HCT116 (cell line): ENCODE results near the gene PSMD2. TPM values are rescaled to one million over a fixed set of nuclear protein-coding genes. Genes with fewer than 3 reads are reported as not detected.

Experiments
- ATAC-seq: fragments of 200-7000 bp; cut with Tn5 transposase; 2 replicates; pipeline ENCODE4 v1.9.1; 2020; ENCODE audit warnings: mild to moderate bottlenecking, moderate library complexity
- BruUV-seq: library from RNA; stranded (reverse); fragments of 400-500 nt; replicated peaks from 2 replicates; lab custom pipeline; 2021; lab: Mats Ljungman, UMichigan
- CTCF ChIA-PET: fragments of 300-600 bp; sonication (Branson Sonifier 250); formaldehyde crosslinking; loops from one replicate; lab custom pipeline; 2021; ENCODE audit warnings: antibody characterized with exemption; lab: Charles Lee
- POLR2A ChIA-PET: fragments of 300-600, 350-600 bp; sonication (Branson Sonifier 250); formaldehyde crosslinking; loops from one replicate; lab custom pipeline; 2021; ENCODE audit warnings: antibody characterized with exemption; lab: Charles Lee
- RAD21 ChIA-PET, 2 experiments: fragments of 300-600 bp; sonication (Branson Sonifier 250); formaldehyde crosslinking; loops; one replicate each; lab custom pipeline; 2023; ENCODE audit warnings: low total read pairs in 2 of 2; ENCODE audit not compliant: uncharacterized antibody in 2 of 2, unreplicated experiment in 2 of 2, low non-redundant PET in 1 of 2; lab: Charles Lee
- DNase-seq: peaks from one replicate; pipeline ENCODE4 v3.0.0-alpha.2; 2010; ENCODE audit warnings: low read depth, low spot score
- H2AFZ ChIP-seq: fragments of 200-600 bp; shearing (Covaris generic), sonication (generic); 2 replicates; pipeline ENCODE4 v1.6.1; 2017; ENCODE audit warnings: low read depth, mixed run types, mixed read lengths, antibody characterized with exemption, low read length; ENCODE audit not compliant: poor library complexity, severe bottlenecking
- H3K27ac ChIP-seq: 2 replicates; pipeline ENCODE4 v1.5.1; 2012; ENCODE audit warnings: low read depth, low read length
- H3K27me3 ChIP-seq: fragments of 200-600 bp; sonication (generic); 2 replicates; pipeline ENCODE4 v1.6.1; 2016; ENCODE audit warnings: mixed run types, low read length, mixed read lengths; ENCODE audit not compliant: insufficient read depth
- H3K36me3 ChIP-seq, 2 experiments: fragments of 200-500 bp in 1 of 2; fragments of 200-600 bp in 1 of 2; sonication (Bioruptor generic) in 1 of 2; sonication (generic) in 1 of 2; 2 replicates each; pipeline versions ENCODE4 v1.5.1 to v1.6.1; 2014 to 2016; ENCODE audit warnings: low read length in 2 of 2, inconsistent platforms in 1 of 2, mixed read lengths in 1 of 2, mixed run types in 1 of 2; ENCODE audit not compliant: insufficient read depth in 2 of 2, control insufficient read depth in 1 of 2
- H3K4me1 ChIP-seq, 2 experiments: fragments of 200-600 bp in 1 of 2; sonication (generic) in 1 of 2; 2 replicates each; pipeline versions ENCODE4 v1.5.1 to v1.6.1; 2012 to 2017; ENCODE audit warnings: low read length in 2 of 2, inconsistent platforms in 1 of 2, mild to moderate bottlenecking in 1 of 2, mixed read lengths in 1 of 2, mixed run types in 1 of 2, moderate library complexity in 1 of 2; ENCODE audit not compliant: insufficient read depth in 2 of 2, control insufficient read depth in 1 of 2
- H3K4me2 ChIP-seq: fragments of 200-600 bp; sonication (generic); 2 replicates; pipeline ENCODE4 v1.6.1; 2017; ENCODE audit warnings: mixed run types, low read length, mixed read lengths
- H3K4me3 ChIP-seq, 2 experiments: fragments of 200-600 bp in 1 of 2; sonication (generic) in 1 of 2; replicated peaks in 1 of 2; 2 replicates each; pipeline ENCODE4 v1.5.1; 2011 to 2016; ENCODE audit warnings: low read length in 2 of 2, control low read depth in 1 of 2, low read depth in 1 of 2, mild to moderate bottlenecking in 1 of 2, mixed read lengths in 1 of 2, mixed run types in 1 of 2
- H3K79me2 ChIP-seq: fragments of 200-600 bp; sonication (generic); 2 replicates; pipeline ENCODE4 v1.6.1; 2017; ENCODE audit warnings: mild to moderate bottlenecking, mixed run types, low read length, moderate library complexity, mixed read lengths; ENCODE audit not compliant: insufficient read depth
- H3K9ac ChIP-seq: fragments of 200-600 bp; sonication (generic); 2 replicates; pipeline ENCODE4 v1.6.1; 2016; ENCODE audit warnings: low read length, mixed read lengths
- H3K9me2 ChIP-seq: fragments of 200-600 bp; sonication (generic), shearing (Covaris generic); 2 replicates; pipeline ENCODE4 v1.6.1; 2017; ENCODE audit warnings: mixed run types, mild to moderate bottlenecking, moderate library complexity; ENCODE audit not compliant: insufficient read depth
- H3K9me3 ChIP-seq, 2 experiments: fragments of 200-500 bp in 1 of 2; fragments of 200-600 bp in 1 of 2; sonication (Bioruptor generic) in 1 of 2; sonication (generic) in 1 of 2; 2 replicates each; pipeline ENCODE4 v1.6.1; 2014 to 2017; ENCODE audit warnings: low read length in 2 of 2, mixed read lengths in 2 of 2, inconsistent platforms in 1 of 2, low read depth in 1 of 2, mild to moderate bottlenecking in 1 of 2, mixed run types in 1 of 2, moderate library complexity in 1 of 2; ENCODE audit not compliant: control insufficient read depth in 1 of 2, insufficient read depth in 1 of 2
- H4K20me1 ChIP-seq: fragments of 200-600 bp; sonication (generic), shearing (Covaris generic); 2 replicates; pipeline ENCODE4 v1.6.1; 2017; ENCODE audit warnings: mixed run types, mild to moderate bottlenecking, moderate library complexity; ENCODE audit not compliant: insufficient read depth
- CBX3 ChIP-seq: IDR thresholded peaks from 2 replicates; pipeline ENCODE4 v1.6.1; 2012; ENCODE audit warnings: low read depth
- CEBPB ChIP-seq: IDR thresholded peaks from 2 replicates; pipeline ENCODE4 v1.6.1; 2012; ENCODE audit warnings: low read depth
- EGR1 ChIP-seq: IDR thresholded peaks from 2 replicates; pipeline ENCODE4 v1.6.1; 2012; ENCODE audit warnings: low read depth
- ELF1 ChIP-seq: IDR thresholded peaks from 2 replicates; pipeline ENCODE4 v1.6.1; 2012; ENCODE audit warnings: low read depth, borderline replicate concordance
- EZH2 ChIP-seq: fragments of 200-600 bp; sonication (generic); IDR thresholded peaks from 2 replicates; pipeline ENCODE4 v1.6.1; 2017; ENCODE audit warnings: antibody characterized with exemption, mixed run types
- EZH2phosphoT487 ChIP-seq: fragments of 200-600 bp; IDR thresholded peaks from 2 replicates; pipeline ENCODE4 v1.6.1; 2018; ENCODE audit warnings: antibody characterized with exemption, borderline replicate concordance
- FOSL1 ChIP-seq: IDR thresholded peaks from 2 replicates; pipeline ENCODE4 v1.6.1; 2012; ENCODE audit warnings: low read depth
- JUND ChIP-seq: IDR thresholded peaks from 2 replicates; pipeline ENCODE4 v1.6.1; 2012
- POLR2A ChIP-seq: IDR thresholded peaks from 2 replicates; pipeline ENCODE4 v1.7.0; 2011; ENCODE audit warnings: borderline replicate concordance; ENCODE audit not compliant: insufficient read depth, insufficient read length; ENCODE audit errors: extremely low read depth
- POLR2AphosphoS5 ChIP-seq: IDR thresholded peaks from 2 replicates; pipeline ENCODE4 v1.6.1; 2011; ENCODE audit warnings: mild to moderate bottlenecking, low read depth, low read length, moderate library complexity
- RAD21 ChIP-seq: IDR thresholded peaks from 2 replicates; pipeline ENCODE4 v1.6.1; 2012; ENCODE audit warnings: low read depth, mild to moderate bottlenecking
- SP1 ChIP-seq: IDR thresholded peaks from 2 replicates; pipeline ENCODE4 v1.6.1; 2012; ENCODE audit warnings: low read depth
- SRF ChIP-seq: IDR thresholded peaks from 2 replicates; pipeline ENCODE4 v1.6.1; 2012; ENCODE audit warnings: low read depth
- YY1 ChIP-seq: IDR thresholded peaks from 2 replicates; pipeline ENCODE4 v1.6.1; 2011; ENCODE audit warnings: low read length, low read depth, moderate library complexity, mild to moderate bottlenecking; ENCODE audit not compliant: insufficient replicate concordance; ENCODE audit errors: extremely low read depth
- ZFX ChIP-seq: fragments of 450-650 bp; IDR thresholded peaks from 2 replicates; pipeline ENCODE4 v1.6.1; 2017
- ZNF274 ChIP-seq: fragments of 200-500 bp; sonication (Bioruptor generic); IDR thresholded peaks from 2 replicates; pipeline ENCODE4 v1.6.1; 2014; ENCODE audit warnings: mild to moderate bottlenecking, low read depth, low read length, inconsistent platforms
- intact Hi-C: fragments of 100-400 bp; cut with micrococcal nuclease; formaldehyde crosslinking; loops from 2 replicates; pipeline ENCODE4 v1.10.0; 2022
- total RNA-seq: library from RNA; stranded (reverse); gene quantifications from one replicate; pipeline ENCODE4 v1.2.1, GENCODE V29; 2021; ENCODE audit not compliant: unreplicated experiment
- TF ChIP-seq, protein P1 (sequence below): IDR thresholded peaks from 2 replicates; pipeline ENCODE4 v1.6.1; 2012; ENCODE audit warnings: low read depth
- TF ChIP-seq, protein P2 (sequence below), 3 experiments: fragments of 200-600 bp in 1 of 3; sonication (generic) in 1 of 3; IDR thresholded peaks in 2 of 3; conservative IDR thresholded peaks in 1 of 3; 2 replicates each; pipeline ENCODE4 v1.5.1; 2012 to 2017; ENCODE audit warnings: low read depth in 2 of 3, low read length in 2 of 3, antibody characterized with exemption in 1 of 3, borderline replicate concordance in 1 of 3, control low read depth in 1 of 3, mild to moderate bottlenecking in 1 of 3, mixed read lengths in 1 of 3, mixed run types in 1 of 3, moderate library complexity in 1 of 3; ENCODE audit not compliant: insufficient read depth in 1 of 3
- TF ChIP-seq, protein P3 (sequence below): IDR thresholded peaks from 2 replicates; pipeline ENCODE4 v1.6.1; 2011; ENCODE audit warnings: mild to moderate bottlenecking, low read length, moderate library complexity; ENCODE audit not compliant: insufficient replicate concordance; ENCODE audit errors: extremely low read depth
- TF ChIP-seq, protein P4 (sequence below): IDR thresholded peaks from 2 replicates; pipeline ENCODE4 v1.6.1; 2012

PSMD2 gene
- total RNA-seq, 1 experiment from 2014 or later = 402 TPM

DNA sequence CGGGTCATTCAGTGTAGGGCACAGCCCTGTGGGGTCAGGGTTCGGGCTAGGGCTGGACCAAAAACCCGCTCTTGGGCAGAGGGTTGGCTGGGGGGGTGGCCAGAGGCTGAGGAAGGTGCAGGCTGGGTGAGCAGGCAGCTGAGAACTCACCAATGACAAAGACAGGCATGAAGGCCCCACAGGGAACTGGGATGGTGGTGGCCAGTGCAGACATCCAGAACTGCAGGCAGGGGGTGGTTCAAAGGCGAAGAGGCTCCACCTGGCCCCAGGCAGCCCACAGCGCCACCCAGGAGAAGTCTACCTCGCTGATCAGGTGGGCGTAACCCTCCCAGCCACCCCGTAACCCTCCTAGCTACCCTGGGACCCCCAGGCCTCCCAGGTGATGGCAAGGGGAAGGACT, 55.7 kb downstream of the PSMD2 start:
- no peak for TF ChIP-seq CEBPB
- no peak for TF ChIP-seq CBX3
- TF ChIP-seq, protein P1, sequence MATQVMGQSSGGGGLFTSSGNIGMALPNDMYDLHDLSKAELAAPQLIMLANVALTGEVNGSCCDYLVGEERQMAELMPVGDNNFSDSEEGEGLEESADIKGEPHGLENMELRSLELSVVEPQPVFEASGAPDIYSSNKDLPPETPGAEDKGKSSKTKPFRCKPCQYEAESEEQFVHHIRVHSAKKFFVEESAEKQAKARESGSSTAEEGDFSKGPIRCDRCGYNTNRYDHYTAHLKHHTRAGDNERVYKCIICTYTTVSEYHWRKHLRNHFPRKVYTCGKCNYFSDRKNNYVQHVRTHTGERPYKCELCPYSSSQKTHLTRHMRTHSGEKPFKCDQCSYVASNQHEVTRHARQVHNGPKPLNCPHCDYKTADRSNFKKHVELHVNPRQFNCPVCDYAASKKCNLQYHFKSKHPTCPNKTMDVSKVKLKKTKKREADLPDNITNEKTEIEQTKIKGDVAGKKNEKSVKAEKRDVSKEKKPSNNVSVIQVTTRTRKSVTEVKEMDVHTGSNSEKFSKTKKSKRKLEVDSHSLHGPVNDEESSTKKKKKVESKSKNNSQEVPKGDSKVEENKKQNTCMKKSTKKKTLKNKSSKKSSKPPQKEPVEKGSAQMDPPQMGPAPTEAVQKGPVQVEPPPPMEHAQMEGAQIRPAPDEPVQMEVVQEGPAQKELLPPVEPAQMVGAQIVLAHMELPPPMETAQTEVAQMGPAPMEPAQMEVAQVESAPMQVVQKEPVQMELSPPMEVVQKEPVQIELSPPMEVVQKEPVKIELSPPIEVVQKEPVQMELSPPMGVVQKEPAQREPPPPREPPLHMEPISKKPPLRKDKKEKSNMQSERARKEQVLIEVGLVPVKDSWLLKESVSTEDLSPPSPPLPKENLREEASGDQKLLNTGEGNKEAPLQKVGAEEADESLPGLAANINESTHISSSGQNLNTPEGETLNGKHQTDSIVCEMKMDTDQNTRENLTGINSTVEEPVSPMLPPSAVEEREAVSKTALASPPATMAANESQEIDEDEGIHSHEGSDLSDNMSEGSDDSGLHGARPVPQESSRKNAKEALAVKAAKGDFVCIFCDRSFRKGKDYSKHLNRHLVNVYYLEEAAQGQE = no peak
- no peak for TF ChIP-seq POLR2AphosphoS5
- TF ChIP-seq SRF = no peak
- no peak for TF ChIP-seq JUND
- no peak for TF ChIP-seq ELF1
- no peak for TF ChIP-seq ZNF274
- TF ChIP-seq EZH2 = no peak
- TF ChIP-seq, protein P2, sequence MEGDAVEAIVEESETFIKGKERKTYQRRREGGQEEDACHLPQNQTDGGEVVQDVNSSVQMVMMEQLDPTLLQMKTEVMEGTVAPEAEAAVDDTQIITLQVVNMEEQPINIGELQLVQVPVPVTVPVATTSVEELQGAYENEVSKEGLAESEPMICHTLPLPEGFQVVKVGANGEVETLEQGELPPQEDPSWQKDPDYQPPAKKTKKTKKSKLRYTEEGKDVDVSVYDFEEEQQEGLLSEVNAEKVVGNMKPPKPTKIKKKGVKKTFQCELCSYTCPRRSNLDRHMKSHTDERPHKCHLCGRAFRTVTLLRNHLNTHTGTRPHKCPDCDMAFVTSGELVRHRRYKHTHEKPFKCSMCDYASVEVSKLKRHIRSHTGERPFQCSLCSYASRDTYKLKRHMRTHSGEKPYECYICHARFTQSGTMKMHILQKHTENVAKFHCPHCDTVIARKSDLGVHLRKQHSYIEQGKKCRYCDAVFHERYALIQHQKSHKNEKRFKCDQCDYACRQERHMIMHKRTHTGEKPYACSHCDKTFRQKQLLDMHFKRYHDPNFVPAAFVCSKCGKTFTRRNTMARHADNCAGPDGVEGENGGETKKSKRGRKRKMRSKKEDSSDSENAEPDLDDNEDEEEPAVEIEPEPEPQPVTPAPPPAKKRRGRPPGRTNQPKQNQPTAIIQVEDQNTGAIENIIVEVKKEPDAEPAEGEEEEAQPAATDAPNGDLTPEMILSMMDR (IDR thresholded peaks at IDR 0.05 in 2 of 3, conservative IDR thresholded peaks at IDR 0.05 in 1 of 3; ENCODE audit: borderline replicate concordance in 1 of 3, insufficient read depth in 1 of 3, low read depth in 2 of 3, low read length in 2 of 3) = no peak
- no peak for TF ChIP-seq POLR2A
- TF ChIP-seq, protein P3, sequence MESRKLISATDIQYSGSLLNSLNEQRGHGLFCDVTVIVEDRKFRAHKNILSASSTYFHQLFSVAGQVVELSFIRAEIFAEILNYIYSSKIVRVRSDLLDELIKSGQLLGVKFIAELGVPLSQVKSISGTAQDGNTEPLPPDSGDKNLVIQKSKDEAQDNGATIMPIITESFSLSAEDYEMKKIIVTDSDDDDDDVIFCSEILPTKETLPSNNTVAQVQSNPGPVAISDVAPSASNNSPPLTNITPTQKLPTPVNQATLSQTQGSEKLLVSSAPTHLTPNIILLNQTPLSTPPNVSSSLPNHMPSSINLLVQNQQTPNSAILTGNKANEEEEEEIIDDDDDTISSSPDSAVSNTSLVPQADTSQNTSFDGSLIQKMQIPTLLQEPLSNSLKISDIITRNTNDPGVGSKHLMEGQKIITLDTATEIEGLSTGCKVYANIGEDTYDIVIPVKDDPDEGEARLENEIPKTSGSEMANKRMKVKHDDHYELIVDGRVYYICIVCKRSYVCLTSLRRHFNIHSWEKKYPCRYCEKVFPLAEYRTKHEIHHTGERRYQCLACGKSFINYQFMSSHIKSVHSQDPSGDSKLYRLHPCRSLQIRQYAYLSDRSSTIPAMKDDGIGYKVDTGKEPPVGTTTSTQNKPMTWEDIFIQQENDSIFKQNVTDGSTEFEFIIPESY = no peak
- no peak for TF ChIP-seq EZH2phosphoT487
- no peak for TF ChIP-seq SP1
- no peak for TF ChIP-seq YY1
- no peak for TF ChIP-seq EGR1
- TF ChIP-seq, protein P4, sequence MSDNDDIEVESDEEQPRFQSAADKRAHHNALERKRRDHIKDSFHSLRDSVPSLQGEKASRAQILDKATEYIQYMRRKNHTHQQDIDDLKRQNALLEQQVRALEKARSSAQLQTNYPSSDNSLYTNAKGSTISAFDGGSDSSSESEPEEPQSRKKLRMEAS = no peak
- TF ChIP-seq FOSL1 = no peak
- TF ChIP-seq RAD21 = no peak
- TF ChIP-seq ZFX = no peak
- no peaks in the 10 kb centered on the region; the same call in 1 of the 2 replicates for H3K79me2 ChIP-seq
- intact Hi-C loops = no loop called here
- ChIA-PET CTCF (interaction anchor here (1.2 kb wide), 1 partner anchor 178 kb away, joined by 3 read pairs; no protein-coding TSS in a partner anchor), POLR2A (no interaction called here), RAD21 (no interaction called here)
- no peak overlapping the region for H3K4me2 ChIP-seq
- no peak overlapping the region for H3K4me3 ChIP-seq
- no TSS peak for BruUV-seq
- H3K27me3 ChIP-seq = no peaks in the 10 kb centered on the region
- H3K36me3 ChIP-seq = peaks cover 24% of the 10 kb centered on the region in 2 experiments; a peak in 3 of 4 replicates
- no peaks in the 10 kb centered on the region for H3K9me3 ChIP-seq
- peaks cover 0 to 6% of the 10 kb centered on the region in 2 experiments; a peak in 1 of 4 replicates for H3K4me1 ChIP-seq
- ATAC-seq (peak; percentile 46), DNase-seq (no peak)
- H3K9me2 ChIP-seq = no peaks in the 10 kb centered on the region
- H2AFZ ChIP-seq = no peak overlapping the region
- H3K9ac ChIP-seq = no peak overlapping the region
- no peak overlapping the region for H3K27ac ChIP-seq
- no peaks in the 10 kb centered on the region for H4K20me1 ChIP-seq
